Measurements from ENCODE around the gene RNF224.

Gene RNF224

GRCh38 chr9:137192448-137192780 is 34.9 kb upstream of the RNF224 start:
- no peak for DNase-seq (ENCODE audit: low read depth)

DNA sequence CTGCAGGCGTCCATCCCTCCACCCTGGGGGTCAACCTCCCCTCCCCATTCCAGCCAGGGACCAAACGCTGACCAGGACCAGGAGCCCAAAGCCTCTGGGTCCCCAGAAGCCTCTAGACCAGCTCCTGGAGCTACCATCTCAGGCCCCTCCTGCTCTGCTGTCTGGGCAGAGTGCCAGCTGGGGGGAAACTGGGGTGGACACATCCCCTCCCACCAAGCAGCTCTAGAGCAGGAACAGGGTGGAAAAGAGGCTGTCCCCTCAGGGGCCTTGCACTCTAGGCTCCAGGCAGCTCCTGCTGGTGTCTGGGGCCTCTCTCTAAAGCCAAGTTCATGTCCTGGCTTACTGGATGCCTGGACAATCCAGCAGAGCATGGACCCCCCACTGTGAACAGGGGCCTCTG is 34.4 kb upstream of the RNF224 start:
- DNase-seq (ENCODE audit: low read depth): no peak

- no peak for DNase-seq (ENCODE audit: low read depth)
Measured at GRCh38 chr9:137193771-137194170, 33.5 kb upstream of the RNF224 start.

- no peak for DNase-seq (ENCODE audit: low read depth)
Measured at GRCh38 chr9:137194388-137194787, 32.9 kb upstream of the RNF224 start.

- DNase-seq (ENCODE audit: low read depth): no peak
Measured at GRCh38 chr9:137194909-137195308, 32.4 kb upstream of the RNF224 start.

GRCh38 chr9:137195525-137196220 is 31.6 kb upstream of the RNF224 start:
- no peak for DNase-seq (ENCODE audit: low read depth)

DNA sequence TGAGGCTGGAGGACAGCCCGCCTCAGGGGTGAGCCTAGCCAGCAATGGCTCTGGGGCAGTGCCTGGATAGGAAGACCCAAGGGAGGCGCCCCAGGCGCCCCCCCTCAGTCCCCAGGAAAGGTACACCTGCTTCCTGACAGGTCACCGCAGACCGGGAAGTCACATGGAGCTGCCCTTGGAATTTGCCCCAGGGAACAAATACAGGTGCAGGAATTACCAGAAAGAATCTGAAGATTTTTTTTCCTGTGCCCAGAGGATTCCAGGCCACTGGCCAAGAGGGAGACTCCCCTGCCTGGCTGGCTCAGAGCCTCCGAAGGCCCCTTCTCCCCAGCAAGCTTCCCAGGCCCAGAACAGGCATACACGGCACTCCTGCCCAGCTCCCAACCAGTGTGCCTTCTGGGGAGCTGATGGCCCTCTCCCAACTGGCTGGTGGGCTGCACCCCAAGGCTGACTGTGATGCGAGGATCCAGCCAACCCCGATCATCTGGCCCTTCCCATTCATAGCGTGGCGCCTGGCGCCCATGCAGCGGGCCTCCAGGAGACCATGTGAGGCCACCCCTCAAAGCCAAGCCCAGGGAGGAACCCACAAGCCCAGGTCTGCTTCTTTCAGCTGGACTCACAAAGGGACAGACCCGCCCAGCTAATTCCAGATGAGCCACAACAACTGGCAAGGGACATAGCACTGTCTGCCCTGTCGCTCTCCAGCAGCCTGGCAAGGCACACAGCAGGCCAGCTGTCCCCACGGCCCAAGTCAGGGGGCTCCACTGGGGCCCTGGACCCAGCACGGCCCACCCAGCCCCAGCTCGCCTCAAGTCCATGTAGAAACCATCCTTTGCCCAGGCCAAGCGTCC is 29.0 kb upstream of the RNF224 start:
- DNase-seq (ENCODE audit: low read depth): no peak

GRCh38 chr9:137198902-137199283 is 28.4 kb upstream of the RNF224 start:
- DNase-seq (ENCODE audit: low read depth): no peak

GRCh38 chr9:137199411-137200121 is 27.7 kb upstream of the RNF224 start:
- peak; percentile 7 for DNase-seq (ENCODE audit: low read depth)

- peak; percentile 99 for DNase-seq (ENCODE audit: low read depth)
Measured at GRCh38 chr9:137200311-137201204, 26.7 kb upstream of the RNF224 start, which contains the start of gene TPRN. TSS of gene TPRN (minus strand) at chr9:137200741. CDS start at chr9:137200711, 30 bp downstream.

DNA sequence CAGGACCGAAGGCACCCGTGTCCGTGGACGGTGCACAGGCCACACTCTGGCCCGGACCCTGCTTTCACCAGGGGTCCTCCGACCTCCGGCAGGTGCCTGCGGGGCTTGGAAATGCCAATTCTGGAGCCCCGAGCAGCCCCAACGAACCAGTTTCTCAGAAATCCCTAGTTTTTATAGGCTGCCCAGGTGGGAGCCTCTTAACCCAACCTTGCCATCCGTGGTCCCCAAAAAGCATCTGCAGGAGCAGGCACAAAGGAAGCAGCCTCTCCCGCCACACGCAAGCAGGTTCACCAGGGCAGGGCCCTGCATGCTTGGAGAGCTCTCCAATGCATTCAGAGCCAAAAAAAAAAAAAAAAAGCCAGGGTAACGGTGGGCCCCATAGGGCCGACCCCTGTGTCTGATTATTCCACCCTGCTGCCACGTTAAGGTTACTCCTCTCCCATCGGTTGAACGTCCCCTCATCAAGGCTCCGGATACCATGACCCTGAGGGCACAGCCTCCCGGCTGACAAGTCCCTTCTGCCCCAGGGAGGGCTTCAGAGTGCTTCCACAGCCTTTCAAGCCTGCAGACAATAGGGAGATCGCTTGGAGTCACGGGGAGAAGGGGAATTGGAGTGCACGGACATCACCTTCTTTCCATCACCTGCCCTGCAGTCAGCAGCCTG is 26.0 kb upstream of the RNF224 start:
- DNase-seq (ENCODE audit: low read depth): no peak

GRCh38 chr9:137202966-137203365 is 24.3 kb upstream of the RNF224 start:
- DNase-seq (ENCODE audit: low read depth): no peak

DNA sequence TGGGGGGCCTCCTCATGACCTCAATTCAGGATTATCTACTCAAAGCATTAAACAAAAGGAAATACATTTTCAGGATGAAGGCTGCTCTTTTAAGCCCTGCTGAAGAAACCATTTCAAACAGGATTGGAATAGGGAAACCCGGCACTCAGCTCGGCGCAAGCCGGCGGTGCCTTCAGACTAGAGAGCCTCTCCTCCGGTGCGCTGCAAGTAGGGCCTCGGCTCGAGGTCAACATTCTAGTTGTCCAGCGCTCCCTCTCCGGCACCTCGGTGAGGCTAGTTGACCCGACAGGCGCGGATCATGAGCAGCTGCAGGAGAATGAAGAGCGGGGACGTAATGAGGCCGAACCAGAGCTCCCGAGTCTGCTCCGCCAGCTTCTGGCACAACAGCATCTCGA is 22.6 kb upstream of the RNF224 start:
- no peak for DNase-seq (ENCODE audit: low read depth)

- DNase-seq (ENCODE audit: low read depth): peak; percentile 69
Measured at GRCh38 chr9:137205126-137206069, 21.9 kb upstream of the RNF224 start, which contains the start of the genes NDOR1 and TMEM203. TSS of gene NDOR1 (plus strand) at chr9:137205700. CDS start at chr9:137205778, 78 bp downstream. TSS of gene TMEM203 (minus strand) at chr9:137205648. CDS start at chr9:137205414, 234 bp downstream.

GRCh38 chr9:137206602-137207001 is 20.7 kb upstream of the RNF224 start:
- DNase-seq (ENCODE audit: low read depth): no peak

GRCh38 chr9:137211532-137211931 is 15.8 kb upstream of the RNF224 start:
- DNase-seq (ENCODE audit: low read depth): no peak

- no peak for DNase-seq (ENCODE audit: low read depth)
Measured at GRCh38 chr9:137212520-137212919, 14.8 kb upstream of the RNF224 start.

- DNase-seq (ENCODE audit: low read depth): no peak
Measured at GRCh38 chr9:137213160-137214060, 13.9 kb upstream of the RNF224 start.

DNA sequence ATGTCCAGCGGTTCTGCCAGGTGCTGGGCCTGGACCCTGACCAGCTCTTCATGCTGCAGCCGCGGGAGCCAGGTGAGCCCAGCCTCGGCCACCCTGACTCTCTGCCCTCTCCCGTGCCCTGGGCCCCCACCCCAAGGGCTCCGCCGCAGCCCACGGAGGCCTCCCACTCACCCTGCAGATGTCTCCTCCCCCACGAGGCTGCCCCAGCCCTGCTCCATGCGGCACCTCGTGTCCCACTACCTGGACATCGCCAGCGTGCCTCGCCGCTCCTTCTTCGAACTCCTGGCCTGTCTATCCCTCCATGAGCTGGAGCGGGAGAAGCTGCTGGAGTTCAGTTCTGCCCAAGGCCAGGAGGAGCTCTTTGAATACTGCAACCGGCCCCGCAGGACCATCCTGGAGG is 12.7 kb upstream of the RNF224 start:
- no peak for DNase-seq (ENCODE audit: low read depth)
